ENCODE data around the gene ADAM15.

DNA sequence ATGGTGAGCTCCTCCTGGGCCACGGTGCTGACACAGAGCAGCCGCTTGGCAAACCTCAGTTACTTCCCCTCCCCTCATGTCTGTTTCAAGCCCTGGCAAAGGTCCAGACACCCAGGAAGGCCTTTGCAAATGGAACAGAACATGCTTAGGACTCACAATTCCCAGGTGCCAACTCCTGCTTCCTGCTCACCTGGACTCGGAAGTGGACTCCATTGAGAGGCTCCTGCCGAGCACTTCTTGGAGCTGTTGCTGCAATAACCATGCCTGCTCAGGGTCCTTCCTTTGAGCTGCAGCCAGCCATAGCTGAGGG lies 28.2 kb upstream of the ADAM15 start:
- TF ChIP-seq, protein P1, sequence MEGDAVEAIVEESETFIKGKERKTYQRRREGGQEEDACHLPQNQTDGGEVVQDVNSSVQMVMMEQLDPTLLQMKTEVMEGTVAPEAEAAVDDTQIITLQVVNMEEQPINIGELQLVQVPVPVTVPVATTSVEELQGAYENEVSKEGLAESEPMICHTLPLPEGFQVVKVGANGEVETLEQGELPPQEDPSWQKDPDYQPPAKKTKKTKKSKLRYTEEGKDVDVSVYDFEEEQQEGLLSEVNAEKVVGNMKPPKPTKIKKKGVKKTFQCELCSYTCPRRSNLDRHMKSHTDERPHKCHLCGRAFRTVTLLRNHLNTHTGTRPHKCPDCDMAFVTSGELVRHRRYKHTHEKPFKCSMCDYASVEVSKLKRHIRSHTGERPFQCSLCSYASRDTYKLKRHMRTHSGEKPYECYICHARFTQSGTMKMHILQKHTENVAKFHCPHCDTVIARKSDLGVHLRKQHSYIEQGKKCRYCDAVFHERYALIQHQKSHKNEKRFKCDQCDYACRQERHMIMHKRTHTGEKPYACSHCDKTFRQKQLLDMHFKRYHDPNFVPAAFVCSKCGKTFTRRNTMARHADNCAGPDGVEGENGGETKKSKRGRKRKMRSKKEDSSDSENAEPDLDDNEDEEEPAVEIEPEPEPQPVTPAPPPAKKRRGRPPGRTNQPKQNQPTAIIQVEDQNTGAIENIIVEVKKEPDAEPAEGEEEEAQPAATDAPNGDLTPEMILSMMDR (IDR thresholded peaks at IDR 0.05; ENCODE audit: low read depth, low read length), result no peak
- TF ChIP-seq, protein P2, sequence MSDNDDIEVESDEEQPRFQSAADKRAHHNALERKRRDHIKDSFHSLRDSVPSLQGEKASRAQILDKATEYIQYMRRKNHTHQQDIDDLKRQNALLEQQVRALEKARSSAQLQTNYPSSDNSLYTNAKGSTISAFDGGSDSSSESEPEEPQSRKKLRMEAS (IDR thresholded peaks at IDR 0.05; ENCODE audit: low read depth, low read length), result no peak
- TF ChIP-seq POLR2A (IDR thresholded peaks at IDR 0.05; ENCODE audit: extremely low read depth, insufficient read length) (no peak), MYC (IDR thresholded peaks at IDR 0.05; ENCODE audit: low read depth, low read length) (no peak)
